ENCODE results near the gene TGM3. TPM values are rescaled to one million over a fixed set of nuclear protein-coding genes. Genes with fewer than 3 reads are reported as not detected.

The TGM3 gene
- total and polyA plus RNA-seq, 2 experiments from 2014 or later: 0.08 TPM; not detected in 1

GRCh38 chr20:2361035-2361593 is 65.3 kb downstream of the TGM3 start:
- Mint-ChIP-seq H3K4me3 (no peak overlapping the region), H3K27ac (no peak overlapping the region), H3K4me1 (peaks cover 6% of the 10 kb centered on the region; the same call in 2 of the 3 replicates), H3K27me3 (ENCODE audit: insufficient read depth, low read depth, poor library complexity) (peaks cover 4% of the 10 kb centered on the region), H3K9me3 (peaks cover 23% of the 10 kb centered on the region), H3K36me3 (ENCODE audit: low read depth) (no peaks in the 10 kb centered on the region; the same call in 2 of the 3 replicates)
- no peaks in the 10 kb centered on the region for H3K36me3 ChIP-seq (ENCODE audit: insufficient read depth)
- DNase-seq (ENCODE audit: low spot score) (no peak), ATAC-seq (no peak)
- H4K20me1 ChIP-seq (replicated peaks; ENCODE audit: insufficient read depth): no peaks in the 10 kb centered on the region
- no peaks in the 10 kb centered on the region for H3K4me1 ChIP-seq (ENCODE audit: insufficient read depth)
- H3K4me3 ChIP-seq: no peak overlapping the region
- TF ChIP-seq, protein P1, sequence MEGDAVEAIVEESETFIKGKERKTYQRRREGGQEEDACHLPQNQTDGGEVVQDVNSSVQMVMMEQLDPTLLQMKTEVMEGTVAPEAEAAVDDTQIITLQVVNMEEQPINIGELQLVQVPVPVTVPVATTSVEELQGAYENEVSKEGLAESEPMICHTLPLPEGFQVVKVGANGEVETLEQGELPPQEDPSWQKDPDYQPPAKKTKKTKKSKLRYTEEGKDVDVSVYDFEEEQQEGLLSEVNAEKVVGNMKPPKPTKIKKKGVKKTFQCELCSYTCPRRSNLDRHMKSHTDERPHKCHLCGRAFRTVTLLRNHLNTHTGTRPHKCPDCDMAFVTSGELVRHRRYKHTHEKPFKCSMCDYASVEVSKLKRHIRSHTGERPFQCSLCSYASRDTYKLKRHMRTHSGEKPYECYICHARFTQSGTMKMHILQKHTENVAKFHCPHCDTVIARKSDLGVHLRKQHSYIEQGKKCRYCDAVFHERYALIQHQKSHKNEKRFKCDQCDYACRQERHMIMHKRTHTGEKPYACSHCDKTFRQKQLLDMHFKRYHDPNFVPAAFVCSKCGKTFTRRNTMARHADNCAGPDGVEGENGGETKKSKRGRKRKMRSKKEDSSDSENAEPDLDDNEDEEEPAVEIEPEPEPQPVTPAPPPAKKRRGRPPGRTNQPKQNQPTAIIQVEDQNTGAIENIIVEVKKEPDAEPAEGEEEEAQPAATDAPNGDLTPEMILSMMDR (conservative IDR thresholded peaks at IDR 0.05; ENCODE audit: low read depth in 2 of 2): no peak
- no peak for TF ChIP-seq ETS1 (IDR thresholded peaks at IDR 0.05)
- no peak for TF ChIP-seq STAT1 (IDR thresholded peaks at IDR 0.05; ENCODE audit: unreplicated experiment)
- TF ChIP-seq CREB1 (CRISPR knock-in tag; IDR thresholded peaks at IDR 0.05; ENCODE audit: low read depth): no peak
- TF ChIP-seq ZNF331 (CRISPR knock-in tag; IDR thresholded peaks at IDR 0.05; ENCODE audit: low read depth): no peak
- TF ChIP-seq REST (IDR thresholded peaks at IDR 0.05; ENCODE audit: unreplicated experiment): no peak
- no peak overlapping the region for H3K27ac ChIP-seq (ENCODE audit: low read depth)
- no peaks in the 10 kb centered on the region for H3K79me2 ChIP-seq (replicated peaks; ENCODE audit: insufficient read depth)
- H3K4me2 ChIP-seq: no peak overlapping the region
- no peak overlapping the region for H2AFZ ChIP-seq
- no peaks in the 10 kb centered on the region for H3F3A ChIP-seq (replicated peaks; ENCODE audit: low read depth)
- H3K9me2 ChIP-seq (ENCODE audit: insufficient read depth): 0 out of 2 replicates have a peak, but pooled peaks cover 3% of the 10 kb centered on the region
- no peaks in the 10 kb centered on the region for H3K27me3 ChIP-seq (ENCODE audit: insufficient read depth)

GRCh38 chr20:2363187-2363586 is 67.4 kb downstream of the TGM3 start:
- H3K4me3 Mint-ChIP-seq: no peak overlapping the region
- H3K27ac Mint-ChIP-seq: no peak overlapping the region
- TF ChIP-seq ETS1 (IDR thresholded peaks at IDR 0.05) (no peak), EZH2phosphoT487 (IDR thresholded peaks at IDR 0.05; ENCODE audit: unreplicated experiment) (no peak), JUNB (IDR thresholded peaks at IDR 0.05; ENCODE audit: unreplicated experiment) (no peak), NANOG (IDR thresholded peaks at IDR 0.05; ENCODE audit: borderline replicate concordance) (no peak), EZH2 (IDR thresholded peaks at IDR 0.05; ENCODE audit: low read depth, unreplicated experiment) (no peak), ZNF114 (CRISPR knock-in tag; IDR thresholded peaks at IDR 0.05) (no peak), STAT1 (IDR thresholded peaks at IDR 0.05; ENCODE audit: unreplicated experiment) (no peak)

More at GRCh38 chr20:2363187-2363586, 67.4 kb downstream of the TGM3 start:
- Histone ChIP-seq H3F3A (replicated peaks; ENCODE audit: low read depth) (no peaks in the 10 kb centered on the region), H3K4me2 (no peak overlapping the region), H4K20me1 (replicated peaks; ENCODE audit: insufficient read depth) (no peaks in the 10 kb centered on the region), H3K4me1 (ENCODE audit: insufficient read depth) (no peaks in the 10 kb centered on the region), H3K9me2 (ENCODE audit: insufficient read depth) (0 out of 2 replicates have a peak, but pooled peaks cover 3% of the 10 kb centered on the region), H3K79me2 (replicated peaks; ENCODE audit: insufficient read depth) (no peaks in the 10 kb centered on the region), H3K4me3 (no peak overlapping the region), H3K36me3 (ENCODE audit: insufficient read depth) (no peaks in the 10 kb centered on the region), H3K27me3 (ENCODE audit: insufficient read depth) (no peaks in the 10 kb centered on the region), H2AFZ (0 out of 2 replicates have a peak overlapping the region, but pooled peaks have one; percentile 40), H3K27ac (ENCODE audit: low read depth) (no peak overlapping the region)
- Mint-ChIP-seq H3K9me3 (peaks cover 23% of the 10 kb centered on the region), H3K4me1 (peaks cover 6% of the 10 kb centered on the region; the same call in 2 of the 3 replicates), H3K36me3 (ENCODE audit: low read depth) (no peaks in the 10 kb centered on the region; the same call in 2 of the 3 replicates), H3K27me3 (ENCODE audit: insufficient read depth, low read depth, poor library complexity) (peaks cover 2% of the 10 kb centered on the region)
- ATAC-seq (no peak), DNase-seq (ENCODE audit: low spot score) (no peak)
